Measurements from ENCODE around the gene FSTL5. TPM values are rescaled to one million over a fixed set of nuclear protein-coding genes. Genes with fewer than 3 reads are reported as not detected.
A peak's percentile ranks its signal among the peaks of the same experiment; 100 is the strongest.

FSTL5 gene
- total RNA-seq, 2 donors from 2014 or later, result 0.24 to 1.1 TPM

DNA sequence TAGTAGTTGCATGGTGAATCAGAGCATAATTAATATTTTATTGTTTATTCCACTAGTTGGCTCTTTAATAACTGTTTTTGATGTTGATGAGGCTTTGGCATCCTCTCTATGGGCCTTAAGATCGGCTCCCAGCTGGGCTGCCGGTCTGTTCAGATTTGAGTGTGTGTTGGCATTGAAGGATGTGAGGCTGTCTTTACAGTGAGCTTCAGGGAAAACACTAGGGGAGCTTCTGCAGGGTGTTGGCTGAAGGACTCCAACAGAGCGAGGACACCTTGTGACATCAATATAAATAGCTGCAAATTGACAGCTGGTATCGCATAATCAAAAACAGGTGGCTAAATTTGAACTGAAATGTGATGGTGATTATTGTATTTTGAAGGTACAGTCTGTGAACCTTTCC is 322.0 kb downstream of the FSTL5 start:
- H3K27ac ChIP-seq (ENCODE audit: low read depth, low read length), result no peak overlapping the region
- Mint-ChIP-seq H3K27me3 (ENCODE audit: insufficient read depth) (no peaks in the 10 kb centered on the region), H3K36me3 (ENCODE audit: low read depth) (no peaks in the 10 kb centered on the region), H3K27ac (peak overlapping the region; percentile 31), H3K4me1 (no peaks in the 10 kb centered on the region), H3K9me3 (no peaks in the 10 kb centered on the region), H3K4me3 (no peak overlapping the region)
- TF ChIP-seq, protein P1, sequence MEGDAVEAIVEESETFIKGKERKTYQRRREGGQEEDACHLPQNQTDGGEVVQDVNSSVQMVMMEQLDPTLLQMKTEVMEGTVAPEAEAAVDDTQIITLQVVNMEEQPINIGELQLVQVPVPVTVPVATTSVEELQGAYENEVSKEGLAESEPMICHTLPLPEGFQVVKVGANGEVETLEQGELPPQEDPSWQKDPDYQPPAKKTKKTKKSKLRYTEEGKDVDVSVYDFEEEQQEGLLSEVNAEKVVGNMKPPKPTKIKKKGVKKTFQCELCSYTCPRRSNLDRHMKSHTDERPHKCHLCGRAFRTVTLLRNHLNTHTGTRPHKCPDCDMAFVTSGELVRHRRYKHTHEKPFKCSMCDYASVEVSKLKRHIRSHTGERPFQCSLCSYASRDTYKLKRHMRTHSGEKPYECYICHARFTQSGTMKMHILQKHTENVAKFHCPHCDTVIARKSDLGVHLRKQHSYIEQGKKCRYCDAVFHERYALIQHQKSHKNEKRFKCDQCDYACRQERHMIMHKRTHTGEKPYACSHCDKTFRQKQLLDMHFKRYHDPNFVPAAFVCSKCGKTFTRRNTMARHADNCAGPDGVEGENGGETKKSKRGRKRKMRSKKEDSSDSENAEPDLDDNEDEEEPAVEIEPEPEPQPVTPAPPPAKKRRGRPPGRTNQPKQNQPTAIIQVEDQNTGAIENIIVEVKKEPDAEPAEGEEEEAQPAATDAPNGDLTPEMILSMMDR (conservative IDR thresholded peaks at IDR 0.05), result no peak
- H3K9ac ChIP-seq (ENCODE audit: extremely low read depth, low read length, poor library complexity, severe bottlenecking), result no peak overlapping the region
- H3K4me3 ChIP-seq (ENCODE audit: low read length), result no peak overlapping the region
- H3K36me3 ChIP-seq (ENCODE audit: control insufficient read depth, insufficient read depth, low read length), result no peaks in the 10 kb centered on the region
- DNase-seq, result no peak
- H3K9me3 ChIP-seq (ENCODE audit: control insufficient read depth, low read length), result no peaks in the 10 kb centered on the region
- H3K27me3 ChIP-seq (ENCODE audit: control insufficient read depth, insufficient read depth, low read length, poor library complexity, severe bottlenecking), result no peaks in the 10 kb centered on the region
- 92% methylated on average over 4 of the region's 4 CpGs; no CpG with 5 or more reads in 1 of the 2 experiments for WGBS, 2 experiments (ENCODE audit: insufficient coverage in 1 of 2, insufficient read length in 1 of 2)
- H3K4me1 ChIP-seq (ENCODE audit: control insufficient read depth, insufficient read depth, low read length), result no peaks in the 10 kb centered on the region

DNA sequence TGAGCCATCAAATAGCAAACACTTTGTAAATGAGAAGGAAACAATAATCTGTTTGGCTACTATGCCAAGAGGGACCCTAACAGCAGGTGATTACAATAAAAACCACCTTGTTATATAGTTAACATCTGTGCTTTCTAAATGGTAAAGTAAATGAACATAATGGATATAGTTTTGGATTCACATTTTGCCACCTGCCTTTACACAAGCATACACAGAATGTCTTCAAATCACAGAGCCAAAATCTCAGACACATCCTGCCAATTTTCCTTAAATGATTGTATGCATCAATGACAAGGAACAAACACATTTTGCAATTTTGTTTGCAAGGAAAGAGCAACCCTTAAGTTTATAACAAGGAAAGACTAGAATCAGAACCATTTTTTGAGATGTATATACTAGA is 334.2 kb downstream of the FSTL5 start:
- no peak overlapping the region for H3K27ac Mint-ChIP-seq
- Histone ChIP-seq H3K27ac (ENCODE audit: low read depth, low read length) (no peak overlapping the region), H3K4me3 (ENCODE audit: low read length) (no peak overlapping the region), H3K9me3 (ENCODE audit: control insufficient read depth, low read length) (no peaks in the 10 kb centered on the region), H3K4me1 (ENCODE audit: control insufficient read depth, insufficient read depth, low read length) (no peaks in the 10 kb centered on the region), H3K36me3 (ENCODE audit: control insufficient read depth, insufficient read depth, low read length) (no peaks in the 10 kb centered on the region), H3K27me3 (ENCODE audit: control insufficient read depth, insufficient read depth, low read length, poor library complexity, severe bottlenecking) (no peaks in the 10 kb centered on the region), H3K9ac (ENCODE audit: extremely low read depth, low read length, poor library complexity, severe bottlenecking) (no peak overlapping the region)
- no peak overlapping the region for H3K4me3 Mint-ChIP-seq
- no peaks in the 10 kb centered on the region for H3K4me1 Mint-ChIP-seq
- H3K36me3 Mint-ChIP-seq (ENCODE audit: low read depth), result no peaks in the 10 kb centered on the region
- no peaks in the 10 kb centered on the region for H3K9me3 Mint-ChIP-seq
- no peak for DNase-seq
- TF ChIP-seq, protein P1 (conservative IDR thresholded peaks at IDR 0.05), result no peak
- H3K27me3 Mint-ChIP-seq (ENCODE audit: insufficient read depth), result no peaks in the 10 kb centered on the region

DNA sequence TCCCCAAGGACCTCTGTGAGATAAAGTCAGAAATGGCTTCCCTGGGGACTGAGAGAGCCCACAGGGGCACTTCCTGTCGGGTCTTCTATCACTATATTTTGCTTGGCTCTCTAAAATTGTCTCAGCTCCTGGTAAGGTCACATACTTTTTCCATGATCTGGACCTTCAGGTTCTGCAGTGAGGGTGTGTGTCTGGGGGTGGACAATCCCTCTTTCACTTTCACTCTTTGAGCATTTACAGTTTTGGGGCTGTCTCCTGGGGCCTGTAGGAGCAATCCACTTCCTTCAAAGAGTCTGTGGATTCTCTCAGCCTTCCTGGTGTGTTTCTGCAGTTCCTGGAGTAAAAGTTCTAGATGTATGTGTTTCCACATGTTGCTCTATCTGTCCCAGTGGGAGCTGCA is 335.7 kb downstream of the FSTL5 start:
- Histone ChIP-seq H3K9me3 (ENCODE audit: control insufficient read depth, low read length) (peaks cover 2% of the 10 kb centered on the region), H3K27me3 (ENCODE audit: control insufficient read depth, insufficient read depth, low read length, poor library complexity, severe bottlenecking) (no peaks in the 10 kb centered on the region), H3K4me1 (ENCODE audit: control insufficient read depth, insufficient read depth, low read length) (no peaks in the 10 kb centered on the region), H3K36me3 (ENCODE audit: control insufficient read depth, insufficient read depth, low read length) (no peaks in the 10 kb centered on the region), H3K4me3 (ENCODE audit: low read length) (no peak overlapping the region), H3K9ac (ENCODE audit: extremely low read depth, low read length, poor library complexity, severe bottlenecking) (no peak overlapping the region), H3K27ac (ENCODE audit: low read depth, low read length) (no peak overlapping the region)
- Mint-ChIP-seq H3K9me3 (peaks cover 4% of the 10 kb centered on the region), H3K4me1 (no peaks in the 10 kb centered on the region), H3K4me3 (no peak overlapping the region), H3K27ac (peak overlapping the region; percentile 72), H3K27me3 (ENCODE audit: insufficient read depth) (no peaks in the 10 kb centered on the region), H3K36me3 (ENCODE audit: low read depth) (no peaks in the 10 kb centered on the region)
- WGBS, 2 experiments (ENCODE audit: insufficient coverage in 1 of 2, insufficient read length in 1 of 2), result 88% methylated on average over 1 of the region's 1 CpG; no CpG with 5 or more reads in 1 of the 2 experiments
- DNase-seq, result no peak
- TF ChIP-seq, protein P1 (conservative IDR thresholded peaks at IDR 0.05), result no peak

All from endodermal cell (in vitro differentiated cells).